H9 (cell line): ENCODE results near the gene NLN. TPM values are rescaled to one million over a fixed set of nuclear protein-coding genes. Genes with fewer than 3 reads are reported as not detected.

Experiments used
- DNase-seq: peaks from one replicate; pipeline ENCODE4 v3.0.0-alpha.2; 2017
- H2AFZ ChIP-seq: one replicate; pipeline ENCODE4 v1.6.1; 2013; ENCODE audit warnings: mild to moderate bottlenecking, low read length, control low read depth, moderate library complexity
- H2AK5ac ChIP-seq: 2 replicates; pipeline ENCODE4 v1.6.1; 2013; ENCODE audit warnings: low read length, control low read depth, mixed read lengths; ENCODE audit not compliant: insufficient read length
- H2BK120ac ChIP-seq: one replicate; pipeline ENCODE4 v1.6.1; 2013; ENCODE audit warnings: low read depth, mild to moderate bottlenecking, low read length, control low read depth, inconsistent platforms; ENCODE audit not compliant: poor library complexity, severe bottlenecking
- H2BK12ac ChIP-seq: 2 replicates; pipeline ENCODE4 v1.6.1; 2013; ENCODE audit warnings: low read length, control low read depth, mixed read lengths, low read depth; ENCODE audit not compliant: insufficient read length
- H2BK15ac ChIP-seq: 2 replicates; pipeline ENCODE4 v1.6.1; 2013; ENCODE audit warnings: low read depth, low read length, control low read depth
- H2BK20ac ChIP-seq: one replicate; pipeline ENCODE4 v1.6.1; 2013; ENCODE audit warnings: low read depth, mild to moderate bottlenecking, low read length, control low read depth, inconsistent platforms; ENCODE audit not compliant: poor library complexity, severe bottlenecking
- H2BK5ac ChIP-seq: 2 replicates; pipeline ENCODE4 v1.6.1; 2013; ENCODE audit warnings: low read length, control low read depth, mixed read lengths; ENCODE audit not compliant: insufficient read length
- H3K14ac ChIP-seq: 2 replicates; pipeline ENCODE4 v1.6.1; 2013; ENCODE audit warnings: low read length, control low read depth; ENCODE audit not compliant: insufficient read depth
- H3K18ac ChIP-seq: 2 replicates; pipeline ENCODE4 v1.6.1; 2013; ENCODE audit warnings: low read depth, mild to moderate bottlenecking, mixed read lengths, low read length, control low read depth; ENCODE audit not compliant: insufficient read length
- H3K23ac ChIP-seq: 2 replicates; pipeline ENCODE4 v1.6.1; 2013; ENCODE audit warnings: low read length, control low read depth, mixed read lengths, low read depth; ENCODE audit not compliant: insufficient read length
- H3K23me2 ChIP-seq: 2 replicates; pipeline ENCODE4 v1.6.1; 2013; ENCODE audit warnings: low read depth, mild to moderate bottlenecking, mixed read lengths, low read length, control low read depth; ENCODE audit not compliant: insufficient read length, poor library complexity, severe bottlenecking
- H3K27ac ChIP-seq: 2 replicates; pipeline ENCODE4 v1.5.1; 2013; ENCODE audit warnings: low read length, control low read depth, mixed read lengths, low read depth; ENCODE audit not compliant: insufficient read length
- H3K27me3 ChIP-seq: 2 replicates; pipeline ENCODE4 v1.6.1; 2013; ENCODE audit warnings: low read length, control low read depth, inconsistent platforms; ENCODE audit not compliant: insufficient read depth
- H3K4ac ChIP-seq: 2 replicates; pipeline ENCODE4 v1.6.1; 2013; ENCODE audit warnings: low read depth, mild to moderate bottlenecking, control low read depth, inconsistent platforms, low read length, moderate library complexity
- H3K4me1 ChIP-seq: 2 replicates; pipeline ENCODE4 v1.6.1; 2013; ENCODE audit warnings: low read length, control low read depth, inconsistent platforms; ENCODE audit not compliant: insufficient read depth
- H3K4me2 ChIP-seq: 2 replicates; pipeline ENCODE4 v1.6.1; 2013; ENCODE audit warnings: low read length, control low read depth, mixed read lengths; ENCODE audit not compliant: insufficient read length, insufficient read depth
- H3K56ac ChIP-seq: 2 replicates; pipeline ENCODE4 v1.6.1; 2013; ENCODE audit warnings: low read depth, mild to moderate bottlenecking, mixed read lengths, low read length, control low read depth; ENCODE audit not compliant: insufficient read length
- H3K79me1 ChIP-seq: 2 replicates; pipeline ENCODE4 v1.6.1; 2013; ENCODE audit warnings: low read depth, mild to moderate bottlenecking, moderate library complexity, low read length, control low read depth, inconsistent platforms; ENCODE audit not compliant: insufficient read depth, poor library complexity, severe bottlenecking
- H3K79me2 ChIP-seq: 2 replicates; pipeline ENCODE4 v1.6.1; 2013; ENCODE audit warnings: low read length, control low read depth, inconsistent platforms; ENCODE audit not compliant: insufficient read depth
- H3K9ac ChIP-seq: 2 replicates; pipeline ENCODE4 v1.6.1; 2013; ENCODE audit warnings: low read length, control low read depth, mixed read lengths; ENCODE audit not compliant: insufficient read length; ENCODE audit errors: extremely low read depth
- H3K9me3 ChIP-seq: one replicate; pipeline ENCODE4 v1.6.1; 2013; ENCODE audit warnings: low read depth, low read length, inconsistent platforms; ENCODE audit not compliant: control insufficient read depth
- H3T11ph ChIP-seq: one replicate; pipeline ENCODE4 v1.6.1; 2013; ENCODE audit warnings: mild to moderate bottlenecking, low read length, control low read depth, inconsistent platforms
- H4K20me1 ChIP-seq: one replicate; pipeline ENCODE4 v1.6.1; 2013; ENCODE audit not compliant: control insufficient read depth, insufficient read length, insufficient read depth
- H4K5ac ChIP-seq: 2 replicates; pipeline ENCODE4 v1.6.1; 2013; ENCODE audit warnings: low read depth, mild to moderate bottlenecking, mixed read lengths, low read length, control low read depth; ENCODE audit not compliant: insufficient read length
- H4K8ac ChIP-seq: replicated peaks from 2 replicates; pipeline ENCODE4 v1.6.1; 2013; ENCODE audit warnings: low read length, control low read depth, mixed read lengths, low read depth; ENCODE audit not compliant: insufficient read length
- H4K91ac ChIP-seq: 2 replicates; pipeline ENCODE4 v1.6.1; 2013; ENCODE audit warnings: low read depth, mild to moderate bottlenecking, moderate library complexity, mixed read lengths, low read length, control low read depth; ENCODE audit not compliant: insufficient read length
- H3K27ac Mint-ChIP-seq, 3 experiments: 2 replicates in 2 of 3; 3 replicates in 1 of 3; pipeline ENCODE4 v1.8.0; 2020 to 2021; ENCODE audit warnings: mixed read lengths in 3 of 3, mild to moderate bottlenecking in 1 of 3, moderate library complexity in 1 of 3
- H3K27me3 Mint-ChIP-seq: 2 replicates; pipeline ENCODE4 v1.8.0; 2021; ENCODE audit warnings: low read depth, mild to moderate bottlenecking, moderate library complexity, mixed read lengths
- H3K36me3 Mint-ChIP-seq, 3 experiments: 2 replicates in 2 of 3; 3 replicates in 1 of 3; pipeline ENCODE4 v1.8.0; 2020 to 2021; ENCODE audit warnings: low read depth in 3 of 3, mixed read lengths in 3 of 3; ENCODE audit not compliant: insufficient read depth in 1 of 3
- H3K4me1 Mint-ChIP-seq, 2 experiments: 2 replicates each; pipeline ENCODE4 v1.8.0; 2020; ENCODE audit warnings: mixed read lengths in 2 of 2
- H3K4me3 Mint-ChIP-seq, 2 experiments: 2 replicates in 1 of 2; 3 replicates in 1 of 2; pipeline ENCODE4 v1.8.0; 2020 to 2021; ENCODE audit warnings: mild to moderate bottlenecking in 2 of 2, mixed read lengths in 2 of 2, moderate library complexity in 1 of 2
- H3K9me3 Mint-ChIP-seq, 2 experiments: 2 replicates in 1 of 2; 3 replicates in 1 of 2; pipeline ENCODE4 v1.8.0; 2020; ENCODE audit warnings: mild to moderate bottlenecking in 2 of 2, mixed read lengths in 2 of 2, moderate library complexity in 1 of 2
- WGBS: extraction: QIAGEN DNeasy Blood & Tissue Kit; methylation state at CpG from one replicate; pipeline ENCODE4 v1.1.7; 2013; ENCODE audit warnings: missing lambda C conversion rate, low lambda C conversion rate, mixed read lengths; ENCODE audit not compliant: insufficient read length; ENCODE audit errors: extremely low coverage; 5-methylcytosine and 5-hydroxymethylcytosine counted together
- total RNA-seq: library from RNA; stranded (reverse); gene quantifications from 2 replicates; pipeline ENCODE4 v1.2.1, GENCODE V29; 2021
- TF ChIP-seq, protein P1 (sequence below): fragments of 200-600 bp; sonication (generic); conservative IDR thresholded peaks from 3 replicates; pipeline ENCODE4 v1.8.0; 2021; ENCODE audit warnings: antibody characterized with exemption, mild to moderate bottlenecking

Gene NLN
- total RNA-seq, 1 experiment from 2014 or later, result 137 TPM

GRCh38 chr5:65766781-65767180 lies 44.8 kb downstream of the NLN start:
- Histone ChIP-seq H3K27me3 (no peaks in the 10 kb centered on the region), H2BK20ac (no peak overlapping the region), H3T11ph (no peak overlapping the region), H2BK5ac (no peak overlapping the region), H2BK15ac (no peak overlapping the region), H4K20me1 (peaks cover 5% of the 10 kb centered on the region), H3K79me2 (no peaks in the 10 kb centered on the region; the same call in 1 of the 2 replicates), H2BK120ac (no peak overlapping the region), H3K9me3 (no peaks in the 10 kb centered on the region), H3K4ac (no peak overlapping the region), H2AK5ac (no peak overlapping the region), H3K18ac (no peak overlapping the region), H4K91ac (no peak overlapping the region), H3K4me1 (no peaks in the 10 kb centered on the region), H4K5ac (no peak overlapping the region), H2BK12ac (no peak overlapping the region), H2AFZ (no peak overlapping the region), H3K23ac (no peak overlapping the region), H3K27ac (no peak overlapping the region), H4K8ac (no peak overlapping the region), H3K9ac (no peak overlapping the region), H3K79me1 (peaks cover 2% of the 10 kb centered on the region), H3K23me2 (no peaks in the 10 kb centered on the region), H3K56ac (no peak overlapping the region), H3K4me2 (no peak overlapping the region), H3K14ac (no peak overlapping the region)
- Mint-ChIP-seq H3K36me3 (peaks cover 39 to 51% (median 42%) of the 10 kb centered on the region in 3 experiments), H3K4me1 (peaks cover 18% of the 10 kb centered on the region in 2 experiments), H3K27me3 (no peaks in the 10 kb centered on the region), H3K27ac (peak overlapping the region; percentile 6 to 70 (median 57); a peak in 4 of 7 replicates), H3K4me3 (no peak overlapping the region), H3K9me3 (peaks cover 0 to 7% of the 10 kb centered on the region in 2 experiments; a peak in 2 of 5 replicates)
- TF ChIP-seq, protein P1, sequence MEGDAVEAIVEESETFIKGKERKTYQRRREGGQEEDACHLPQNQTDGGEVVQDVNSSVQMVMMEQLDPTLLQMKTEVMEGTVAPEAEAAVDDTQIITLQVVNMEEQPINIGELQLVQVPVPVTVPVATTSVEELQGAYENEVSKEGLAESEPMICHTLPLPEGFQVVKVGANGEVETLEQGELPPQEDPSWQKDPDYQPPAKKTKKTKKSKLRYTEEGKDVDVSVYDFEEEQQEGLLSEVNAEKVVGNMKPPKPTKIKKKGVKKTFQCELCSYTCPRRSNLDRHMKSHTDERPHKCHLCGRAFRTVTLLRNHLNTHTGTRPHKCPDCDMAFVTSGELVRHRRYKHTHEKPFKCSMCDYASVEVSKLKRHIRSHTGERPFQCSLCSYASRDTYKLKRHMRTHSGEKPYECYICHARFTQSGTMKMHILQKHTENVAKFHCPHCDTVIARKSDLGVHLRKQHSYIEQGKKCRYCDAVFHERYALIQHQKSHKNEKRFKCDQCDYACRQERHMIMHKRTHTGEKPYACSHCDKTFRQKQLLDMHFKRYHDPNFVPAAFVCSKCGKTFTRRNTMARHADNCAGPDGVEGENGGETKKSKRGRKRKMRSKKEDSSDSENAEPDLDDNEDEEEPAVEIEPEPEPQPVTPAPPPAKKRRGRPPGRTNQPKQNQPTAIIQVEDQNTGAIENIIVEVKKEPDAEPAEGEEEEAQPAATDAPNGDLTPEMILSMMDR, result no peak
- DNase-seq, result peak; percentile 31
- WGBS, result no CpG with 5 or more reads among the region's 2 CpGs
